Heart left ventricle (tissue), 13 donors: ENCODE data around the gene MEAK7.

Experiments used
- CTCF ChIP-seq, 12 donors: fragments of 200-600 bp; sonication (generic) in 4 of 12; IDR thresholded peaks; one replicate each; pipeline versions ENCODE4 v1.5.0 to v1.8.0; 2018 to 2022; ENCODE audit warnings: antibody characterized with exemption in 12 of 12, mild to moderate bottlenecking in 5 of 12
- POLR2A ChIP-seq, 2 donors: fragments of 450-650 bp; IDR thresholded peaks; one replicate each; pipeline ENCODE4 v1.6.1; 2017; ENCODE audit warnings: antibody characterized with exemption in 2 of 2, mild to moderate bottlenecking in 2 of 2, moderate library complexity in 2 of 2
- donor health status: ischemic (EF 13 %, LVEDD 7.1; RV severe dilation, severe dysfunction).
- donor health status: DM: no; HTN: yes; CAD: no.
- donor health status: DM: no; HTN: no; CAD: no.
- donor health status: ischemic (EF 25% LVEDD 6.9; RV normal size, moderate dysfunction).
- donor health status: ischemic (EF 25% LVEDD 5.7; RV mildly dilated, moderate dysfunction).
- donor health status: ischemic (EF 35%, LVEDD 5.7; RV mildly dilated, moderate dysfunction).
- donor health status: nonischemic (EF 11% LVEDD 7.7; RV severe dilation, severe dysfunction).
- donor health status: DM: yes; HTN: yes; CAD: no.
- donor health status: PGD.
- donor health status: ischemic (EF 29% LVEDD 5.4; RV normal size, mild dysfunction).
- donor health status: nonischemic (EF 23%, LVEDD 6.1; RV moderate dilation, normal function).

GRCh38 chr16:84543253-84543652 lies 38.8 kb upstream of the MEAK7 start:
- TF ChIP-seq POLR2A (IDR thresholded peaks at IDR 0.05) (no peak), CTCF (IDR thresholded peaks at IDR 0.05) (no peak)
